H9 (cell line): ENCODE data around the gene TIA1. TPM values are rescaled to one million over a fixed set of nuclear protein-coding genes. Genes with fewer than 3 reads are reported as not detected.
A peak's percentile ranks its signal among the peaks of the same experiment; 100 is the strongest.

ENCODE experiments used
- DNase-seq: peaks from one replicate; pipeline ENCODE4 v3.0.0-alpha.2; 2017
- H2AFZ ChIP-seq: one replicate; pipeline ENCODE4 v1.6.1; 2013; ENCODE audit warnings: mild to moderate bottlenecking, low read length, control low read depth, moderate library complexity
- H2AK5ac ChIP-seq: 2 replicates; pipeline ENCODE4 v1.6.1; 2013; ENCODE audit warnings: low read length, control low read depth, mixed read lengths; ENCODE audit not compliant: insufficient read length
- H2BK120ac ChIP-seq: one replicate; pipeline ENCODE4 v1.6.1; 2013; ENCODE audit warnings: low read depth, mild to moderate bottlenecking, low read length, control low read depth, inconsistent platforms; ENCODE audit not compliant: poor library complexity, severe bottlenecking
- H2BK12ac ChIP-seq: 2 replicates; pipeline ENCODE4 v1.6.1; 2013; ENCODE audit warnings: low read length, control low read depth, mixed read lengths, low read depth; ENCODE audit not compliant: insufficient read length
- H2BK15ac ChIP-seq: 2 replicates; pipeline ENCODE4 v1.6.1; 2013; ENCODE audit warnings: low read depth, low read length, control low read depth
- H2BK20ac ChIP-seq: one replicate; pipeline ENCODE4 v1.6.1; 2013; ENCODE audit warnings: low read depth, mild to moderate bottlenecking, low read length, control low read depth, inconsistent platforms; ENCODE audit not compliant: poor library complexity, severe bottlenecking
- H2BK5ac ChIP-seq: 2 replicates; pipeline ENCODE4 v1.6.1; 2013; ENCODE audit warnings: low read length, control low read depth, mixed read lengths; ENCODE audit not compliant: insufficient read length
- H3K14ac ChIP-seq: 2 replicates; pipeline ENCODE4 v1.6.1; 2013; ENCODE audit warnings: low read length, control low read depth; ENCODE audit not compliant: insufficient read depth
- H3K18ac ChIP-seq: 2 replicates; pipeline ENCODE4 v1.6.1; 2013; ENCODE audit warnings: low read depth, mild to moderate bottlenecking, mixed read lengths, low read length, control low read depth; ENCODE audit not compliant: insufficient read length
- H3K23ac ChIP-seq: 2 replicates; pipeline ENCODE4 v1.6.1; 2013; ENCODE audit warnings: low read length, control low read depth, mixed read lengths, low read depth; ENCODE audit not compliant: insufficient read length
- H3K23me2 ChIP-seq: 2 replicates; pipeline ENCODE4 v1.6.1; 2013; ENCODE audit warnings: low read depth, mild to moderate bottlenecking, mixed read lengths, low read length, control low read depth; ENCODE audit not compliant: insufficient read length, poor library complexity, severe bottlenecking
- H3K27ac ChIP-seq: 2 replicates; pipeline ENCODE4 v1.5.1; 2013; ENCODE audit warnings: low read length, control low read depth, mixed read lengths, low read depth; ENCODE audit not compliant: insufficient read length
- H3K27me3 ChIP-seq: 2 replicates; pipeline ENCODE4 v1.6.1; 2013; ENCODE audit warnings: low read length, control low read depth, inconsistent platforms; ENCODE audit not compliant: insufficient read depth
- H3K4ac ChIP-seq: 2 replicates; pipeline ENCODE4 v1.6.1; 2013; ENCODE audit warnings: low read depth, mild to moderate bottlenecking, control low read depth, inconsistent platforms, low read length, moderate library complexity
- H3K4me1 ChIP-seq: 2 replicates; pipeline ENCODE4 v1.6.1; 2013; ENCODE audit warnings: low read length, control low read depth, inconsistent platforms; ENCODE audit not compliant: insufficient read depth
- H3K4me2 ChIP-seq: 2 replicates; pipeline ENCODE4 v1.6.1; 2013; ENCODE audit warnings: low read length, control low read depth, mixed read lengths; ENCODE audit not compliant: insufficient read length, insufficient read depth
- H3K56ac ChIP-seq: 2 replicates; pipeline ENCODE4 v1.6.1; 2013; ENCODE audit warnings: low read depth, mild to moderate bottlenecking, mixed read lengths, low read length, control low read depth; ENCODE audit not compliant: insufficient read length
- H3K79me1 ChIP-seq: 2 replicates; pipeline ENCODE4 v1.6.1; 2013; ENCODE audit warnings: low read depth, mild to moderate bottlenecking, moderate library complexity, low read length, control low read depth, inconsistent platforms; ENCODE audit not compliant: insufficient read depth, poor library complexity, severe bottlenecking
- H3K79me2 ChIP-seq: 2 replicates; pipeline ENCODE4 v1.6.1; 2013; ENCODE audit warnings: low read length, control low read depth, inconsistent platforms; ENCODE audit not compliant: insufficient read depth
- H3K9ac ChIP-seq: 2 replicates; pipeline ENCODE4 v1.6.1; 2013; ENCODE audit warnings: low read length, control low read depth, mixed read lengths; ENCODE audit not compliant: insufficient read length; ENCODE audit errors: extremely low read depth
- H3K9me3 ChIP-seq: one replicate; pipeline ENCODE4 v1.6.1; 2013; ENCODE audit warnings: low read depth, low read length, inconsistent platforms; ENCODE audit not compliant: control insufficient read depth
- H3T11ph ChIP-seq: one replicate; pipeline ENCODE4 v1.6.1; 2013; ENCODE audit warnings: mild to moderate bottlenecking, low read length, control low read depth, inconsistent platforms
- H4K20me1 ChIP-seq: one replicate; pipeline ENCODE4 v1.6.1; 2013; ENCODE audit not compliant: control insufficient read depth, insufficient read length, insufficient read depth
- H4K5ac ChIP-seq: 2 replicates; pipeline ENCODE4 v1.6.1; 2013; ENCODE audit warnings: low read depth, mild to moderate bottlenecking, mixed read lengths, low read length, control low read depth; ENCODE audit not compliant: insufficient read length
- H4K8ac ChIP-seq: replicated peaks from 2 replicates; pipeline ENCODE4 v1.6.1; 2013; ENCODE audit warnings: low read length, control low read depth, mixed read lengths, low read depth; ENCODE audit not compliant: insufficient read length
- H4K91ac ChIP-seq: 2 replicates; pipeline ENCODE4 v1.6.1; 2013; ENCODE audit warnings: low read depth, mild to moderate bottlenecking, moderate library complexity, mixed read lengths, low read length, control low read depth; ENCODE audit not compliant: insufficient read length
- H3K27ac Mint-ChIP-seq, 3 experiments: 2 replicates in 2 of 3; 3 replicates in 1 of 3; pipeline ENCODE4 v1.8.0; 2020 to 2021; ENCODE audit warnings: mixed read lengths in 3 of 3, mild to moderate bottlenecking in 1 of 3, moderate library complexity in 1 of 3
- H3K27me3 Mint-ChIP-seq: 2 replicates; pipeline ENCODE4 v1.8.0; 2021; ENCODE audit warnings: low read depth, mild to moderate bottlenecking, moderate library complexity, mixed read lengths
- H3K36me3 Mint-ChIP-seq, 3 experiments: 2 replicates in 2 of 3; 3 replicates in 1 of 3; pipeline ENCODE4 v1.8.0; 2020 to 2021; ENCODE audit warnings: low read depth in 3 of 3, mixed read lengths in 3 of 3; ENCODE audit not compliant: insufficient read depth in 1 of 3
- H3K4me1 Mint-ChIP-seq, 2 experiments: 2 replicates each; pipeline ENCODE4 v1.8.0; 2020; ENCODE audit warnings: mixed read lengths in 2 of 2
- H3K4me3 Mint-ChIP-seq, 2 experiments: 2 replicates in 1 of 2; 3 replicates in 1 of 2; pipeline ENCODE4 v1.8.0; 2020 to 2021; ENCODE audit warnings: mild to moderate bottlenecking in 2 of 2, mixed read lengths in 2 of 2, moderate library complexity in 1 of 2
- H3K9me3 Mint-ChIP-seq, 2 experiments: 2 replicates in 1 of 2; 3 replicates in 1 of 2; pipeline ENCODE4 v1.8.0; 2020; ENCODE audit warnings: mild to moderate bottlenecking in 2 of 2, mixed read lengths in 2 of 2, moderate library complexity in 1 of 2
- CTCF ChIP-seq: fragments of 200-600 bp; sonication (generic); conservative IDR thresholded peaks from 3 replicates; pipeline ENCODE4 v1.8.0; 2021; ENCODE audit warnings: antibody characterized with exemption, mild to moderate bottlenecking
- WGBS: extraction: QIAGEN DNeasy Blood & Tissue Kit; methylation state at CpG from one replicate; pipeline ENCODE4 v1.1.7; 2013; ENCODE audit warnings: missing lambda C conversion rate, low lambda C conversion rate, mixed read lengths; ENCODE audit not compliant: insufficient read length; ENCODE audit errors: extremely low coverage; 5-methylcytosine and 5-hydroxymethylcytosine counted together
- total RNA-seq: library from RNA; stranded (reverse); gene quantifications from 2 replicates; pipeline ENCODE4 v1.2.1, GENCODE V29; 2021

TIA1 gene
- total RNA-seq, 1 experiment from 2014 or later = 193 TPM

GRCh38 chr2:70182689-70183088, 65.7 kb downstream of the TIA1 start:
- Histone ChIP-seq H4K8ac (no peak overlapping the region), H2BK12ac (no peak overlapping the region), H3K27me3 (no peaks in the 10 kb centered on the region), H3K9me3 (no peaks in the 10 kb centered on the region), H3K79me2 (no peaks in the 10 kb centered on the region), H3K27ac (no peak overlapping the region), H3K79me1 (no peaks in the 10 kb centered on the region), H4K91ac (no peak overlapping the region), H2BK5ac (no peak overlapping the region), H3K14ac (no peak overlapping the region), H4K20me1 (no peaks in the 10 kb centered on the region), H3K23me2 (no peaks in the 10 kb centered on the region), H2AK5ac (no peak overlapping the region), H2AFZ (no peak overlapping the region), H2BK20ac (no peak overlapping the region), H3K18ac (no peak overlapping the region), H3K4me1 (no peaks in the 10 kb centered on the region), H3K23ac (no peak overlapping the region), H2BK15ac (no peak overlapping the region), H3T11ph (no peak overlapping the region), H3K4ac (no peak overlapping the region), H3K4me2 (no peak overlapping the region), H2BK120ac (no peak overlapping the region), H3K9ac (no peak overlapping the region), H4K5ac (no peak overlapping the region), H3K56ac (no peak overlapping the region)
- H3K27ac Mint-ChIP-seq = peak overlapping the region in 1 of 3 experiments; percentile 77; a peak in 1 of 7 replicates
- H3K36me3 Mint-ChIP-seq = peaks cover 0 to 30% (median 23%) of the 10 kb centered on the region in 3 experiments; a peak in 6 of 7 replicates
- H3K4me1 Mint-ChIP-seq = no peaks in the 10 kb centered on the region
- H3K4me3 Mint-ChIP-seq = no peak overlapping the region
- no peak for TF ChIP-seq CTCF
- DNase-seq = no peak
- WGBS = no CpG with 5 or more reads among the region's 4 CpGs
- H3K27me3 Mint-ChIP-seq = no peaks in the 10 kb centered on the region
- H3K9me3 Mint-ChIP-seq = no peaks in the 10 kb centered on the region
